Esophagus mucosa (tissue), 1 donor: Measurements from ENCODE around the gene MAN1A2. TPM values are rescaled to one million over a fixed set of nuclear protein-coding genes. Genes with fewer than 3 reads are reported as not detected.

Experiments
- total RNA-seq: library from RNA; stranded (reverse); gene quantifications from one replicate; pipeline ENCODE4 v1.2.4, GENCODE V29; 2023
- donor health status: DM: yes; HTN: yes; CAD: no.

Gene MAN1A2
- total RNA-seq, 1 donor from 2014 or later, result 26.5 TPM

Other genes with a start within 250 kb of the MAN1A2 start
- 1.8 TPM for gene TRIM45, start 245.7 kb upstream of the MAN1A2 start, total RNA-seq
- 1.0 TPM for gene VTCN1, start 156.5 kb upstream of the MAN1A2 start, total RNA-seq
- gene TENT5C, start 238.6 kb downstream of the MAN1A2 start, total RNA-seq, result 1.1 TPM